ENCODE measurements around the gene CDH4. TPM values are rescaled to one million over a fixed set of nuclear protein-coding genes. Genes with fewer than 3 reads are reported as not detected.
A peak's percentile ranks its signal among the peaks of the same experiment; 100 is the strongest.

The CDH4 gene
- total and polyA plus RNA-seq, 2 of the 13 experiments (the other 11 are each of a cell fraction or from before 2014, with no cell fraction given) = not detected

GRCh38 chr20:61891916-61892649, 640.0 kb downstream of the CDH4 start (continued):
- no peak; the same call in 1 of the 2 replicates for TF ChIP-seq ZBTB40 (IDR thresholded peaks at IDR 0.05)
- TF ChIP-seq ZBTB40 (CRISPR knock-in tag; IDR thresholded peaks at IDR 0.05) = peak; percentile 93
- peak; percentile 24 for TF ChIP-seq MED8 (CRISPR knock-in tag; IDR thresholded peaks at IDR 0.05; ENCODE audit: insufficient replicate concordance)
- TF ChIP-seq ZNF432 (CRISPR knock-in tag; IDR thresholded peaks at IDR 0.05; ENCODE audit: borderline replicate concordance) = no peak
- no peak for TF ChIP-seq SMAD1 (CRISPR knock-in tag; IDR thresholded peaks at IDR 0.05; ENCODE audit: borderline replicate concordance, low read depth)

Data from HepG2 (cell line).